ENCODE results near the gene PRXL2B. TPM values are rescaled to one million over a fixed set of nuclear protein-coding genes. Genes with fewer than 3 reads are reported as not detected.

PRXL2B gene
- total RNA-seq, 6 experiments from 2014 or later, result 5.1 to 18.6 (median 11.1) TPM

DNA sequence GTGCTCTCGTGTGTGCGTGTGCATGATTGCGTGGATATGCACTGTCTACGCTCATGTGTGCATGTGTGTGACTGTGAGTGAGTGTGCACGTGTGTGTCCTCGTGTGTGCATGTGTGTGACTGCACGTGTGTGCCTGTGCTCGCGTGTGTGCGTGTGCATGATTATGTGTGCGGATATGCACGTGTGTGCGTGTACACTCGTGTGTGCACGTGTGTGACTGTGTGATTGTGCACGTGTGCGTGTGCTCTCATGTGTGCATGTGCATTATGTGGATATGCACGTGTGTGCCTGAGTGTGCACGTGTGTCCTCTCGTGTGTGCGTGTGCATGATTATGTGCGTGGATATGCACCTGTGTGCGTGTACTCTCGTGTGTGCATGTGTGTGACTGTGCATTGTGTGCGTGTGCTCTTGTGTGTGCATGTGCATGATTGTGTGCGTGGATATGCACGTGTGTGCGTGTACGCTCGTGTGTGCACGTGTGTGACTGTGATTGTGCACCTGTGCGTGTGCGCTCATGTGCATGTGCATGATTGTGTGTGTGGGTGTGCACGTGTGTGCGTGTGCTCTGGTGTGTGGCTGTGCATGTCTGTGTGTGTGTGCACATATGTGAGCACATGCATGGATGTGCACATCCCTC is 44.0 kb downstream of the PRXL2B start:
- 76% methylated on average over 14 of the region's 35 CpGs for WGBS (ENCODE audit: insufficient coverage, low coverage, low lambda C conversion rate, missing lambda C conversion rate)
- Histone ChIP-seq H3K36me3 (no peaks in the 10 kb centered on the region), H3K4me3 (no peak overlapping the region), H3K4me1 (no peaks in the 10 kb centered on the region), H3K27ac (no peak overlapping the region), H3K27me3 (no peaks in the 10 kb centered on the region), H3K9me3 (no peaks in the 10 kb centered on the region)
- ATAC-seq, result no peak
- no peak for DNase-seq
- intact Hi-C loops (cut with DNase I), result no loop called here
- TF ChIP-seq, protein P1, sequence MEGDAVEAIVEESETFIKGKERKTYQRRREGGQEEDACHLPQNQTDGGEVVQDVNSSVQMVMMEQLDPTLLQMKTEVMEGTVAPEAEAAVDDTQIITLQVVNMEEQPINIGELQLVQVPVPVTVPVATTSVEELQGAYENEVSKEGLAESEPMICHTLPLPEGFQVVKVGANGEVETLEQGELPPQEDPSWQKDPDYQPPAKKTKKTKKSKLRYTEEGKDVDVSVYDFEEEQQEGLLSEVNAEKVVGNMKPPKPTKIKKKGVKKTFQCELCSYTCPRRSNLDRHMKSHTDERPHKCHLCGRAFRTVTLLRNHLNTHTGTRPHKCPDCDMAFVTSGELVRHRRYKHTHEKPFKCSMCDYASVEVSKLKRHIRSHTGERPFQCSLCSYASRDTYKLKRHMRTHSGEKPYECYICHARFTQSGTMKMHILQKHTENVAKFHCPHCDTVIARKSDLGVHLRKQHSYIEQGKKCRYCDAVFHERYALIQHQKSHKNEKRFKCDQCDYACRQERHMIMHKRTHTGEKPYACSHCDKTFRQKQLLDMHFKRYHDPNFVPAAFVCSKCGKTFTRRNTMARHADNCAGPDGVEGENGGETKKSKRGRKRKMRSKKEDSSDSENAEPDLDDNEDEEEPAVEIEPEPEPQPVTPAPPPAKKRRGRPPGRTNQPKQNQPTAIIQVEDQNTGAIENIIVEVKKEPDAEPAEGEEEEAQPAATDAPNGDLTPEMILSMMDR (IDR thresholded peaks at IDR 0.05), result no peak
- TF ChIP-seq POLR2A (IDR thresholded peaks at IDR 0.05), result no peak

DNA sequence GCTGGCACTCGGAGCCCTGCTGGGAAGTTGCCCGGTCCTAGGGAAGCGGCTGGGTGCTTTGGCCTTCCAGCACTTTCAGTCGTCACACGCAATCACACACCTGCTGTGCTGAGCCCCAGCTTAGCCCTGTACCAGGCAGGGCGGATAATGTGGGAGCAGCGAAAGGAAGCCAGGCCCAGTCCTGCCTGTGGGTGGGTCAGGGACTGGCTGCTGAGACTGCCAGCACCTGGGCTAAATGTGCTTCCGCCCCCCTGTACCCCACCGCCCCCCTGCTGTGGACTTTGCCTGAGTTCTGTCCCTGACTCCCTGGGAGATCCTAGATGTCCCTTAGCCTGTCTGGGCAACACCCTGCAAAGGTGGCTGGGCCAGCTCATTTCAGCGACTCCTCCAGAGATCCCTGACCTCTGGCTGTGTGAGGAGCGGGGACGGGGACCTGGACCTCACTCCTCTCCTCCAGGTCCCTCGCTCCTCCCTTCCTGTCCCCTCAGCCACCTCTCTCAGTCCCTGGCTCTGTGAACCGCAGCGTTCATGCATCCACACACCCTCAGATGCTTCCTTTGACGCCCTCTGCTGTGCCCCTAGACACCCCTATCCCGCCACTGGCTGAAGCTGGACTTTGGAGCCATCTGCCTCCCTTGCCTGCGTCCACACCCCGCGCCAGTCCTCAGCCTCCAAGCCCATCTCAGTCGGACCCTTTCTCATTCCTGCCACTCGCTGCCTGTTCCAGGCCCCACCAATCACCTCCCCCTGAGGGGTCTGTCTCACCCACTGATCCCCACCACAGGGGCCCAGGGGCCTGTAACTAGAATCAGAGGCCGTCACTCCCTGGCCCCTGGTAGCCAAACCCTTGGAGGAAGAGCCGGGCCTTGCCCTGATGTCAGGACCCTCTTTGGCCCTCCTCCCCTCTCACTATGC is 44.8 kb downstream of the PRXL2B start:
- peak in 1 of 3 donors; percentile 36 for DNase-seq

DNA sequence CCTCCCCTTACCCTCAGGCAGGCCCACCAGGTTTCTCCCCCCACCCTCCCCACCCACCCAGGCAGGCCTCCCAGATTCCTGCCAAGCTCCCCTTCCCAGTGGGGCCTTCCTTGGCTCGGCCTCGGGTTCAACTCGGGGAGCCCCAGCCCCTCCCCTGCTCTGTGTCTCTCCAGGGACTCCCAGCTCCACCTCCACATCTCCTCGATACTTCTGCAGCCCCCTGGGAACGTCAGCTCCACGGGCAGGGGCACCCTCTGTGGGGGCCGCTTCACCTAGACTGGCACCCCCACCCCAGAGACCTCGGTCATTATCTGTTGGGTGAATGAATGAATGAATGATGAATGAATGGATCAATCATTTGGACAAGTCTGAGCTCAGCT is 45.5 kb downstream of the PRXL2B start:
- intact Hi-C loops (cut with DNase I), result no loop called here
- H3K27me3 ChIP-seq, result no peaks in the 10 kb centered on the region

More for the DNA sequence above, 44.8 kb downstream of the PRXL2B start:
- Histone ChIP-seq H3K4me3 (no peak overlapping the region), H3K27me3 (no peaks in the 10 kb centered on the region), H3K4me1 (no peaks in the 10 kb centered on the region), H3K27ac (no peak overlapping the region), H3K9me3 (no peaks in the 10 kb centered on the region), H3K36me3 (no peaks in the 10 kb centered on the region)
- intact Hi-C loops (cut with DNase I), result no loop called here
- TF ChIP-seq, protein P1 (IDR thresholded peaks at IDR 0.05), result no peak
- no peak for TF ChIP-seq POLR2A (IDR thresholded peaks at IDR 0.05)
- 48% methylated on average over 7 of the region's 24 CpGs for WGBS (ENCODE audit: insufficient coverage, low coverage, low lambda C conversion rate, missing lambda C conversion rate)
- ATAC-seq, result no peak

DNA sequence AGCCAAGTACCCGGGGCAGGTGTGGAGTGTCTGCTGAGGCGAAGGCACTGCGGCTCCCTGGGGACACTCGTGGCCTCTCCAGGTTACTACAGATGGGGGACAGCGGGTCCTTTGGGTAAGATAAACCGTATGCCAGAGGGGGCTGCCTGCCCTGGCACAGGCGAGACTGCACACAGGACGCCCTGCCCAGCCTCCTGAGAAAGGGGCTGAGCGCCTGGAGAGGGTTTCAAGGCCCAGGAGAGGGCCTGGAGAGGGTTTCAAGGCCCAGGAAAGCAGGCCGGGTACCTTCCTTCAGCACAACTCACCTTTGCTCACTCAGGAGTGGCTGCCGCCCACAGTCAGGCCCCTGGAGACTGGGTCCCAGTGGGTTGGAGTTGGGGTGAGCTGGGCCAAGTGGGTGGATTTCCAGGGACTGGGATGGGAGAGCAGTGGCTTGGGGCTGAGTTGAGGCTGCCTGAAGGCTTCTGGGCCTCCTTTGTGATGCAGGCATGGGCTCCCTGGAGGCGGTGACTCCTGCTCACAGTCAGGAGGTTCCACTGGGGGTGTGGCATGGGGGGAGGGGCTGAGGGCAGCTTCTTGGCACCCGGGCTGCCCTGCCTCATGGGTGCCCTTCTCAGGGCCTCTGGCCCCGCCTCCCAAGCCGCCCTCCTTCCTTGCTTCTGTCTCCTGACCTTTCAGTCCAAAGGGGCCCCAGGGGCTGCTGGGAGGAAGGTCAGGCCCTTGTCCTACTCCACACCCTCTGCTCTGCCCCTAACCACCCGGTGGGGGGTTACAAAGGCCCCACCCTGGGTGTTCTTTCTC is 46.2 kb downstream of the PRXL2B start, which contains the start of gene MMEL1:
Gene MMEL1, minus strand, starts transcription at position 456 of the 801 bp plus-strand sequence. CDS start 3,532 bp downstream, outside the sequence.
- TF ChIP-seq, protein P1 (IDR thresholded peaks at IDR 0.05), result no peak
- no peak for TF ChIP-seq POLR2A (IDR thresholded peaks at IDR 0.05)
- Histone ChIP-seq H3K27ac (no peak within 1 kb of the TSS), H3K4me3 (no peak within 1 kb of the TSS), H3K4me1 (no peaks in the 10 kb centered on the region), H3K27me3 (no peaks in the 10 kb centered on the region), H3K9me3 (peaks cover 0 to 3% (median 0%) of the 10 kb centered on the region in 4 donors), H3K36me3 (no peaks in the 10 kb centered on the region)
- WGBS (ENCODE audit: insufficient coverage, low coverage, low lambda C conversion rate, missing lambda C conversion rate), result 17% methylated on average over 1 of the region's 16 CpGs
- ATAC-seq, result no peak
- intact Hi-C loops (cut with DNase I), result no loop called here
- DNase-seq, result no peak

More for the DNA sequence above, 45.5 kb downstream of the PRXL2B start:
- H3K4me3 ChIP-seq, result no peak overlapping the region
- TF ChIP-seq POLR2A (IDR thresholded peaks at IDR 0.05), result no peak
- TF ChIP-seq, protein P1 (IDR thresholded peaks at IDR 0.05), result no peak
- H3K36me3 ChIP-seq, result no peaks in the 10 kb centered on the region
- no peak overlapping the region for H3K27ac ChIP-seq
- H3K9me3 ChIP-seq, result peaks cover 0 to 3% (median 0%) of the 10 kb centered on the region in 4 donors
- DNase-seq, result peak in 1 of 3 donors; percentile 37
- WGBS (ENCODE audit: insufficient coverage, low coverage, low lambda C conversion rate, missing lambda C conversion rate), result 52% methylated on average over 7 of the region's 8 CpGs
- ATAC-seq, result no peak
- no peaks in the 10 kb centered on the region for H3K4me1 ChIP-seq

Data from right lobe of liver (tissue), 6 donors.